Mammary epithelial cell (primary cell): ENCODE data around the gene GOLGA2.

Experiments used
- EZH2 ChIP-seq: IDR thresholded peaks from 2 replicates; pipeline ENCODE4 v1.6.1; 2012; ENCODE audit warnings: low read length, inconsistent platforms, borderline replicate concordance
- TF ChIP-seq, protein P1 (sequence below), 2 donors: IDR thresholded peaks in 1 of 2; conservative IDR thresholded peaks in 1 of 2; 2 replicates each; pipeline ENCODE4 v1.5.1; 2011 to 2012; ENCODE audit warnings: inconsistent platforms in 2 of 2, low read length in 2 of 2, mild to moderate bottlenecking in 2 of 2, control low read depth in 1 of 2, low read depth in 1 of 2; ENCODE audit not compliant: insufficient read depth in 1 of 2; ENCODE audit errors: extremely low read depth in 1 of 2

DNA sequence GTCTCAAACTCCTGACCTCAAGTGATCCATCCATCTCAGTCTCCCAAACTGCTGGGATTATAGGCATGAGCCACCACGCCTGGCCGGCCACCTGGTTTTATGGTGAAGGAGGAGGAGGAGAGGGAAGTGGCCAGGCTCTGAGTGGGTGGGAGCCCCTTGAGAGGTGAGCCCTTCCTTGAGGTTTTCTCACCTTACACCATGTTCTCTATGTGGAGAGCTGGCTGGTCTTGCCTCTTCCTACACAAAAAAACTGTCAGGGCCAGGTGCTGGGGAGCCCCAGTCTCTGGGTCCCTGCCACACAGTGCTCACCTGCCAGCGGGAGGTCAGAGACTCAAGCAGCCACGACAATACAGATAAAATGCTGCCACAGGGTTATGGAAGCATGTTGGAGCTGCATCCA is 18.3 kb upstream of the GOLGA2 start:
- TF ChIP-seq, protein P1, sequence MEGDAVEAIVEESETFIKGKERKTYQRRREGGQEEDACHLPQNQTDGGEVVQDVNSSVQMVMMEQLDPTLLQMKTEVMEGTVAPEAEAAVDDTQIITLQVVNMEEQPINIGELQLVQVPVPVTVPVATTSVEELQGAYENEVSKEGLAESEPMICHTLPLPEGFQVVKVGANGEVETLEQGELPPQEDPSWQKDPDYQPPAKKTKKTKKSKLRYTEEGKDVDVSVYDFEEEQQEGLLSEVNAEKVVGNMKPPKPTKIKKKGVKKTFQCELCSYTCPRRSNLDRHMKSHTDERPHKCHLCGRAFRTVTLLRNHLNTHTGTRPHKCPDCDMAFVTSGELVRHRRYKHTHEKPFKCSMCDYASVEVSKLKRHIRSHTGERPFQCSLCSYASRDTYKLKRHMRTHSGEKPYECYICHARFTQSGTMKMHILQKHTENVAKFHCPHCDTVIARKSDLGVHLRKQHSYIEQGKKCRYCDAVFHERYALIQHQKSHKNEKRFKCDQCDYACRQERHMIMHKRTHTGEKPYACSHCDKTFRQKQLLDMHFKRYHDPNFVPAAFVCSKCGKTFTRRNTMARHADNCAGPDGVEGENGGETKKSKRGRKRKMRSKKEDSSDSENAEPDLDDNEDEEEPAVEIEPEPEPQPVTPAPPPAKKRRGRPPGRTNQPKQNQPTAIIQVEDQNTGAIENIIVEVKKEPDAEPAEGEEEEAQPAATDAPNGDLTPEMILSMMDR (conservative IDR thresholded peaks at IDR 0.05 in 1 of 2, IDR thresholded peaks at IDR 0.05 in 1 of 2; ENCODE audit: extremely low read depth in 1 of 2, insufficient read depth in 1 of 2, low read depth in 1 of 2, low read length in 2 of 2), result no peak
- no peak for TF ChIP-seq EZH2
